ACC112 (cell line): ENCODE measurements around the gene FBN1.

ENCODE experiments used
- H2AFZ ChIP-seq: fragments of 200-600 bp; sonication (generic); one replicate; pipeline ENCODE4 v1.6.0; 2017; ENCODE audit warnings: antibody characterized with exemption, low read length; ENCODE audit not compliant: unreplicated experiment
- H3K27ac ChIP-seq: fragments of 200-600 bp; sonication (generic); 2 replicates; pipeline ENCODE4 v1.5.1; 2014; ENCODE audit warnings: low read depth, mild to moderate bottlenecking, antibody characterized with exemption, low read length, moderate library complexity
- H3K27me3 ChIP-seq: fragments of 200-600 bp; sonication (generic); 2 replicates; pipeline ENCODE4 v1.6.1; 2014; ENCODE audit warnings: mild to moderate bottlenecking, antibody characterized with exemption, low read length, moderate library complexity, mixed read lengths; ENCODE audit not compliant: insufficient read depth
- H3K36me3 ChIP-seq: fragments of 200-600 bp; sonication (generic); 2 replicates; pipeline ENCODE4 v1.6.1; 2016; ENCODE audit warnings: mild to moderate bottlenecking, antibody characterized with exemption, low read length, moderate library complexity, mixed read lengths; ENCODE audit not compliant: insufficient read depth
- H3K4me1 ChIP-seq: fragments of 200-600 bp; sonication (generic); one replicate; pipeline ENCODE4 v1.6.1; 2016; ENCODE audit warnings: low read length, mixed read lengths; ENCODE audit not compliant: insufficient read depth, unreplicated experiment, control insufficient read depth
- H3K4me3 ChIP-seq: fragments of 200-600 bp; sonication (generic); 2 replicates; pipeline ENCODE4 v1.5.1; 2014; ENCODE audit warnings: mild to moderate bottlenecking, low read depth, low read length
- H3K79me2 ChIP-seq: fragments of 200-600 bp; sonication (generic); one replicate; pipeline ENCODE4 v1.6.0; 2016; ENCODE audit warnings: low read length; ENCODE audit not compliant: control insufficient read depth, unreplicated experiment, insufficient read depth

The FBN1 gene

GRCh38 chr15:48361685-48362084, 283.8 kb downstream of the FBN1 start:
- H2AFZ ChIP-seq, result no peak overlapping the region

DNA sequence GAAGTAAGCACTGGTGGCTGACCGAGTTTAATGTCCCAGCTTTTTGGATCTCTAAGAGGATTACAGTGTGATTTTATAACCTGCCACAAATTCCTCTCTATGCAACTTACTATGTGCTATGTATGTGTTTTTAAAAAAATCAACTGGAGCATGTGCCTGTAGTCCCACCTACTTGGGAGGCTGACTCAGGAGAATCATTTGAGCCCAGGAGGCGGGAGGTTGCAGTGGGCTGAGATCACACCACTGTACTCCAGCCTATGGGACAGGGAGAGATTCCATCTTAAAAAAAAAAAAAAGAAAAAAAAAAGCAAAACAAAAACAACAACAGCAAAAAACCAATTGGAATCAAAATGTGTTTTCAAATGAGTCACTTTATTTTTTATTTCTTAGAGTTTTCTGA, 284.7 kb downstream of the FBN1 start:
- no peak overlapping the region for H3K4me3 ChIP-seq
- H3K36me3 ChIP-seq, result no peaks in the 10 kb centered on the region
- H2AFZ ChIP-seq, result no peak overlapping the region
- H3K4me1 ChIP-seq, result peaks cover 18% of the 10 kb centered on the region
- H3K79me2 ChIP-seq, result no peaks in the 10 kb centered on the region
- peak overlapping the region; percentile 85; the same call in 1 of the 2 replicates for H3K27ac ChIP-seq
- H3K27me3 ChIP-seq, result no peaks in the 10 kb centered on the region

More at GRCh38 chr15:48361685-48362084, 283.8 kb downstream of the FBN1 start:
- Histone ChIP-seq H3K4me1 (peaks cover 18% of the 10 kb centered on the region), H3K36me3 (no peaks in the 10 kb centered on the region), H3K27ac (peak overlapping the region; percentile 62), H3K4me3 (no peak overlapping the region), H3K27me3 (no peaks in the 10 kb centered on the region), H3K79me2 (no peaks in the 10 kb centered on the region)
